Glutamatergic neuron (in vitro differentiated cells): ENCODE measurements around the gene TH. TPM values are rescaled to one million over a fixed set of nuclear protein-coding genes. Genes with fewer than 3 reads are reported as not detected.

Experiments
- DNase-seq: peaks from one replicate; pipeline ENCODE4 v3.0.0; 2022
- H3K27ac Mint-ChIP-seq: one replicate; pipeline ENCODE4 v1.8.0; 2020; ENCODE audit warnings: mild to moderate bottlenecking, mixed read lengths, inconsistent platforms; ENCODE audit not compliant: unreplicated experiment
- H3K27me3 Mint-ChIP-seq: one replicate; pipeline ENCODE4 v1.8.0; 2020; ENCODE audit warnings: mild to moderate bottlenecking, moderate library complexity, mixed read lengths, inconsistent platforms; ENCODE audit not compliant: unreplicated experiment
- H3K36me3 Mint-ChIP-seq: one replicate; pipeline ENCODE4 v1.8.0; 2020; ENCODE audit warnings: mild to moderate bottlenecking, mixed read lengths, inconsistent platforms; ENCODE audit not compliant: unreplicated experiment
- H3K4me1 Mint-ChIP-seq: one replicate; pipeline ENCODE4 v1.8.0; 2020; ENCODE audit warnings: mild to moderate bottlenecking, low read depth, mixed read lengths, inconsistent platforms; ENCODE audit not compliant: unreplicated experiment
- H3K4me3 Mint-ChIP-seq: one replicate; pipeline ENCODE4 v1.8.0; 2020; ENCODE audit warnings: mild to moderate bottlenecking, mixed read lengths, inconsistent platforms; ENCODE audit not compliant: unreplicated experiment
- H3K9me3 Mint-ChIP-seq: one replicate; pipeline ENCODE4 v1.8.0; 2020; ENCODE audit warnings: mild to moderate bottlenecking, moderate library complexity, mixed read lengths, inconsistent platforms; ENCODE audit not compliant: unreplicated experiment
- CTCF ChIP-seq: fragments of 200-600 bp; sonication (generic); IDR thresholded peaks from one replicate; pipeline ENCODE4 v1.5.0; 2021; ENCODE audit not compliant: partially characterized antibody, unreplicated experiment
- total RNA-seq: library from RNA; stranded (reverse); fragmentation: NEBNext Ultra II Directional; extraction: Animal tissue kit (Norgen Biotek cat#: 25700); gene quantifications from one replicate; pipeline ENCODE4 v1.2.1, GENCODE V29; 2021; ENCODE audit not compliant: unreplicated experiment

Gene TH
- total RNA-seq, 1 donor from 2014 or later = not detected

DNA sequence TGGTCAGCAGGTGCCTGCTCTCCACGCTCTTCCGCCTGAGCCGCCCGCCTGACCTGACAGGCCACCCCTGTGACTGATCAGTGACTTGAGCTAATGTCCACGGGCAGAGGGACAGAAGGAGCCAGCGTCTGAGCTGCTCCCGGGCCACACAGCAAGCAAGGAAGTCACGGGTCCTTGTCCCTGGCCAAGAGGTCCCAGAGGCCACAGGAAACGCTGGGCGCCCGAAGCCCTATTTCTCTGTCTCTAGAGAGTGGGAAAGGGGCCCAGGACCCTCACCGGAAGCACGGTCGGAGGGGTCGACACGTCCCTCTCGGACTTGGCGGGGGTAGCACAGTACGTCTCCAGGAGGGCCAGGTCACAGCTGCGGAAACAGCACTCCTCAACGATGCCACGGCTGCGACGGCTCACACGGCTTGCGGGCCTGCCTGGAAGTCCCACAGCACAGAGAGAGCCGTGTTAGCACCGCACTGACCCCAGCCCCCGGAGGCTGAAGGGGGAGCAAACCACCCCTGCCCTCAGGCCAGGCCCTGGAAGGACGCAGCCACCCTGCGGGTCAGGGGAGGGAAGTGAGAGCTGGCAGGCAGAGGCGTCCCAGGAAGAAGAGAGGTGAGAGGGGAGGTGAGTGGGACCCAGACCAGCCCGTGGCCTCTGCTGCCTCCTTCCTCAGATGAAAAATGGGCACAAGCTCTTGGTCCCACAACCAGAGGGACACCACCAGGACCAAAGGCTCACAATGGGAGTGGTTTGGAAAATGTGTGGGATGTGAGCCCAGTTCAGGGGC is 38.2 kb downstream of the TH start:
- DNase-seq = peak; percentile 19
- Mint-ChIP-seq H3K4me1 (peaks cover 9% of the 10 kb centered on the region), H3K4me3 (no peak overlapping the region), H3K27ac (no peak overlapping the region), H3K27me3 (peaks cover 11% of the 10 kb centered on the region), H3K36me3 (peaks cover 10% of the 10 kb centered on the region), H3K9me3 (peaks cover 8% of the 10 kb centered on the region)
- no peak for TF ChIP-seq CTCF

DNA sequence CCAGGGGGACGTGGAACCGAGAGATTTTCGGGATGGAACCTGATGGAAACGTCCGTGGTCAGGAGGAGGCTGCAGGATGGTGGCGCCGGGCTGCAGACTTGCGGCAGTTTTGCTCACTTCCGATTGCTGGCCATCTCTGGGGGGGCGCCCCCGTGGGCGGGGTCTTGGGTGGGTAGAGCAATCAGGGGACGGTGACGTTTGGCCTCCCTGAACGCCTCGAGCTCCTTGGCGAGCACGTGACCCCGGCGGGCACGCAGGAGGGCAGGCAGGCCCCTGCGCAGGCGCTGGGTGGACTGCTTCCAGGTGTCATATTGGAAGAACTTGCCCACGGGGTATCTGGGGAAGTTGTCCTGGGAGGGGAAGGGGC is 38.8 kb downstream of the TH start:
- no peak for TF ChIP-seq CTCF
- peak; percentile 13 for DNase-seq
- Mint-ChIP-seq H3K27me3 (peaks cover 11% of the 10 kb centered on the region), H3K36me3 (peaks cover 10% of the 10 kb centered on the region), H3K27ac (no peak overlapping the region), H3K9me3 (peaks cover 8% of the 10 kb centered on the region), H3K4me3 (no peak overlapping the region), H3K4me1 (peaks cover 9% of the 10 kb centered on the region)

DNA sequence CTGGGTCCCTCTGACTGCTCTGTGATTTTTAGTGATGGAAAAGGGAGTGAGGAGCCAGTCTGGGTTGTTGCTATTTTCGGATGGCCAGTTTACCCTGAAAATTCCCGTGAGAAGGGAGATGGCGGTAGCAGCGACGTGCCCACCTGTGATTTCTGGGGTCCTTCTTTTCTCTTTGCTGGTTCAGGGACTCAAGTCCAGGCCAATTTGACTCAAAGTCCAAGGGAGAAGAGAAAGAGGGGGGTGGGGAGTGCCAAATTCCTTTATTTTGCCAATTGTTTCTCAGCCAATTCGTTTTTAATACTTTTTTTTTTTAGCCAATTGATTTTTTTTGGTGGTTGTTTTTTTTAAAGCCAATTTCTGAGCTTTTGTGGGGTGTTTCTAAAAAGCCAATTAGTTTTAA is 39.4 kb downstream of the TH start:
- H3K27me3 Mint-ChIP-seq = peaks cover 7% of the 10 kb centered on the region
- H3K9me3 Mint-ChIP-seq = peaks cover 8% of the 10 kb centered on the region
- no peak overlapping the region for H3K4me3 Mint-ChIP-seq
- no peak overlapping the region for H3K27ac Mint-ChIP-seq
- no peak for DNase-seq
- H3K4me1 Mint-ChIP-seq = peaks cover 9% of the 10 kb centered on the region
- peaks cover 10% of the 10 kb centered on the region for H3K36me3 Mint-ChIP-seq
- TF ChIP-seq CTCF = no peak

DNA sequence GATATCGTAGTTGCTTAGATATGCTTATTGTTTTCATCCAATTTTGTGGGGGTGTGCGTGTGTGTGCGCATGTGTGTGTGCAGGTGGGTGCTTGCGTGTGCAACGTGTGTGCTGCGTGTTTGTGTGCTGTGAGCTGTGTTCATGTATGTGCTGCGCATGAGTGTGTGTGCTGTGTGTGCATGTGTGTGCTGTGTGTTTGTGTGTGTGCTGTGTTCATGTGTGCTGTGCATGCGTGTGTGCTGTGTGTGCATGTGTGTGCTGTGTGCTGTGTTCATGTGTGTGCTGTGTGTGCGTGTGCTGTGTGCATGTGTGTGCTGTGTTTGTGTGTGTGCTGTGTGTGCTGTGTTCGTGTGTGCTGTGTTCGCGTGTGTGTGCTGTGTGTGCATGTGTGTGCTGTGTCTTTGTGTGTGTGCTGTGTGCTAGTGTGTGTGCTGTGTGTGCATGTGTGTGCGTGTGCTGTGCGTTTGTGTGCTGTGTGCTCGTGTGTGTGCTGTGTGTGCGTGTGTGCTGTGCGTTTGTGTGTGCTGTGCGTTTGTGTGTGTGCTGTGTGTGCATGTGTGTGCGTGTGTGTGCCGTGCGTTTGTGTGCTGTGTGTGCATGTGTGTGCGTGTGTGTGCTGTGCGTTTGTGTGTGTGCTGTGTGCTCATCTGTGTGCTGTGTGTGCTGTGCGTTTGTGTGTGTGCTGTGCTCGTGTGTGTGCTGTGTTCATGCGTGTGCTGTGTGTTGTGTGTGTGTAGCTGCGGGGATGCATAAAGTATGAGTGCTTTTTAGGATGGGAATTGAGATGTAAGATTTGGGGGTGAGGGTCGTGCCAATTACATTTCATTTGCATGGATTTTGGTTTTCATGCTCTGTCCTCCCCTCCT is 40.0 kb downstream of the TH start:
- H3K4me3 Mint-ChIP-seq = peak overlapping the region; percentile 35

More for the DNA sequence above, 40.0 kb downstream of the TH start:
- Mint-ChIP-seq H3K27ac (no peak overlapping the region), H3K9me3 (peaks cover 8% of the 10 kb centered on the region), H3K36me3 (peaks cover 10% of the 10 kb centered on the region), H3K27me3 (peaks cover 5% of the 10 kb centered on the region), H3K4me1 (peaks cover 9% of the 10 kb centered on the region)
- no peak for DNase-seq
- TF ChIP-seq CTCF = no peak
